Nephron progenitor cell (in vitro differentiated cells): Measurements from ENCODE around the gene ALOXE3.

ENCODE experiments used
- DNase-seq: peaks from one replicate; pipeline ENCODE4 v3.0.0; 2021
- H3K27ac Mint-ChIP-seq: 2 replicates; pipeline ENCODE4 v1.8.0; 2021; ENCODE audit warnings: mild to moderate bottlenecking, moderate library complexity, mixed read lengths
- H3K27me3 Mint-ChIP-seq: 2 replicates; pipeline ENCODE4 v1.8.0; 2021; ENCODE audit warnings: mild to moderate bottlenecking, low read depth, mixed read lengths; ENCODE audit not compliant: poor library complexity
- H3K36me3 Mint-ChIP-seq: 2 replicates; pipeline ENCODE4 v1.8.0; 2021; ENCODE audit warnings: low read depth, mixed read lengths
- H3K4me1 Mint-ChIP-seq: 2 replicates; pipeline ENCODE4 v1.8.0; 2021; ENCODE audit warnings: mixed read lengths
- H3K4me3 Mint-ChIP-seq: 2 replicates; pipeline ENCODE4 v1.8.0; 2021; ENCODE audit warnings: mild to moderate bottlenecking, moderate library complexity, mixed read lengths
- H3K9me3 Mint-ChIP-seq: 2 replicates; pipeline ENCODE4 v1.8.0; 2021; ENCODE audit warnings: mild to moderate bottlenecking, moderate library complexity, mixed read lengths
- CTCF ChIP-seq: fragments of 200-600 bp; sonication (generic); IDR thresholded peaks from 2 replicates; pipeline ENCODE4 v1.5.0; 2021; ENCODE audit warnings: antibody characterized with exemption

Gene ALOXE3

DNA sequence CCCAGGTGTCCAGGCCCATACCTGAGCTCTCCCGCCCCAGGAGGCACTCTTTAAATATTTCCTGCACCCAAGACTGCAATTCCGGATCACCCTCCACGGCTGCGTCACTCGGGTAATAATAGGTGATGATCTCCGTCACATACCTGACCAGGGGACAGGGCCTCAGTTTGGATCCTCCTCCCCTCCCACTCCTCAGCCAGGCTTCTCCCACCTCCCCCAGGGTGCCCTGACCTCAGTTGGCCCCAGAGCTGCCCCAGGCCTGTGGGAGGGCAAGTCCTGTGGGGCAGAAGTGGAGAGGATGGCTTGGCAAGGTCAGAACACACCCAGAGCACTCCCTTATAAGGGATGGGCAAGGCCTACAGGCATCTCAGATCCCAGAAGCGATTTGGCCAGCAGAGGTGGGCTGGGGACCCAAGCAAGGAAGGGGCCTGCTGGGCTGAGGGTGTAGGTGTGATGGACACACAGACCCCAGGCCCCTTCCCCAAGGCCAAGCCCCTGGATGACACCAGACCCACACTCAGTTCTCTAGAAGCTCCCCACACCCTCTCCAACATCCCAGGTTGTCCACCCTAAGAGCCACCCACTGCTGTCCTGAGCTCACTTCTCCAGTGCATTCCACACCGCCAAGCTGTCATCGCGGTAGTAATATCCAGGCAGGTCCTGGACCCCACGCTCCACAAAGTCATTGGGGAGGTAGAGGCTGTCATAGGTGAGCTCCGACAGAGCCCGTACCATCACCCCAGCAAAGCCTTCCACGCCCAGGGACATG is 42.6 kb downstream of the ALOXE3 start:
- H3K4me1 Mint-ChIP-seq: peaks cover 28% of the 10 kb centered on the region
- H3K4me3 Mint-ChIP-seq: no peak overlapping the region
- no peak for TF ChIP-seq CTCF
- H3K27me3 Mint-ChIP-seq: peaks cover 100% of the 10 kb centered on the region
- H3K9me3 Mint-ChIP-seq: peaks cover 3% of the 10 kb centered on the region
- DNase-seq: no peak
- no peak overlapping the region for H3K27ac Mint-ChIP-seq
- no peaks in the 10 kb centered on the region for H3K36me3 Mint-ChIP-seq

GRCh38 chr17:8075081-8075480 is 43.2 kb downstream of the ALOXE3 start:
- Mint-ChIP-seq H3K4me1 (peaks cover 28% of the 10 kb centered on the region), H3K4me3 (no peak overlapping the region), H3K27ac (no peak overlapping the region), H3K36me3 (no peaks in the 10 kb centered on the region), H3K27me3 (peaks cover 100% of the 10 kb centered on the region), H3K9me3 (peaks cover 3% of the 10 kb centered on the region)
- no peak for TF ChIP-seq CTCF
- no peak for DNase-seq

DNA sequence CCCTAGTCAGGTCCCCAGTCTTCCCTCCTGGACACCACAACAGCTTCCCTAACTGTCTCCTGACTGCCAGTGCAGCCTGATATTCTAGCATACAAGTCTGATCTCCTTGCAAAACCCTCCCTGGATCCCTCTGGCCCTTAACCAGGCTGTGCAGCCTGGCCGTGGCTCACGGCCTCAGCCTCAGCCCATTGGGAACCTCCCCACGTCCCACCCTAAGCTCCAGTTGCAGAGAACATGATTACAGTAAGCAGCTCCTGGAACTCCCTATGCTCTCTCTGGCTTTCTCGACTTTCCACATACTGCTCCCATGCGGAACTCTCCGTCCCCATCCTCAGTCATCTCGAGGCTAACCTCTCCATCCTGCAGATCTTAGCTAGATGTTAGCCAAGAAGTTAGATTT is 43.8 kb downstream of the ALOXE3 start:
- Mint-ChIP-seq H3K9me3 (peaks cover 3% of the 10 kb centered on the region), H3K4me3 (peak overlapping the region; percentile 78), H3K36me3 (no peaks in the 10 kb centered on the region), H3K27me3 (peaks cover 100% of the 10 kb centered on the region), H3K4me1 (peaks cover 28% of the 10 kb centered on the region), H3K27ac (no peak overlapping the region)
- DNase-seq: no peak
- no peak for TF ChIP-seq CTCF

DNA sequence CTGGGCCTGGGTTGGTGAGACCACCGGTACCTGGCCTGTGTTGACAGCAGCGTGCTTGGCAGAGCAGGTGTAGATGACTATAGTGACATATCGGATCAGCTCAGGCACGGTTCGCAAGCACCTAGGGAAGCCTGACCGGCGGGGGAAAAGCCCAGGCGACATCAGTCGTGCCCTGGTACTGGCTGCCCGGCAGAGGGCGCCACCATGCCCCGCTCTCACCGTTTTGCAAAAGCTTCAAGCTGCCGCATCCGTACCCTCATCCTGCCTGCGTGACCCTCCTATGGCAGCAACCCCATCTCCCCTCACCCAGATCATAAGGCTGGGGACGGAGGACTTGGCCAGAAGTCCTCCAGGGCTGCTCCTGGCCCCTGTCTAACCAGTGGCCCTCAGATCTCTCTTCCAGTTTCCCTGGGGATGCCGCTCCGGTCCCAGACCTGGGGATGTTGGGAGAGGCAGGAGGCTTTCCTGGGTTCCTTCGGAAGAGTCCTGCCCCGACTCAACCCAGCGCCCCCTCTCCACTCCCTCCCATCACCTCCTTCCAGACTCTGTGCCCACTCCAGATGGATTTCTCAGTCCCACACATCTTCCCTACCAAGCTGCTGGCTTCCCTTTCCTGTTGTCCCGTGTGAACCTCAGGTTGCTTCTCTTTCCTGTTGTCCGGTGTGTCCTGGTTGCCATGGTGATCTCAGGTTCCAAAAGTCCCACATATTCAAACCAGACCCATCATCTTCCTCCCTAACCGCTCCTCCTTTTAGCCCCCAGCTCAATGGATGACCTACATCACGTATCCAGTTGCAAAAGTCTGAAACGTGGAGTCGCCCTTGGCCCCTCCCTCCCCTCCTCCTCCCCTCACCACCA is 44.5 kb downstream of the ALOXE3 start:
- peaks cover 28% of the 10 kb centered on the region for H3K4me1 Mint-ChIP-seq
- TF ChIP-seq CTCF: peak; percentile 84
- no peaks in the 10 kb centered on the region for H3K36me3 Mint-ChIP-seq
- peaks cover 100% of the 10 kb centered on the region for H3K27me3 Mint-ChIP-seq
- H3K4me3 Mint-ChIP-seq: peak overlapping the region; percentile 78
- DNase-seq: peak; percentile 89
- H3K27ac Mint-ChIP-seq: no peak overlapping the region
- peaks cover 3% of the 10 kb centered on the region for H3K9me3 Mint-ChIP-seq

- Mint-ChIP-seq H3K27ac (no peak overlapping the region), H3K9me3 (peaks cover 3% of the 10 kb centered on the region)
Measured at GRCh38 chr17:8072729-8073461, 45.4 kb downstream of the ALOXE3 start.

More at GRCh38 chr17:8072729-8073461, 45.4 kb downstream of the ALOXE3 start:
- TF ChIP-seq CTCF: no peak
- Mint-ChIP-seq H3K4me3 (peak overlapping the region; percentile 78), H3K4me1 (peaks cover 28% of the 10 kb centered on the region), H3K27me3 (peaks cover 100% of the 10 kb centered on the region), H3K36me3 (no peaks in the 10 kb centered on the region)
- DNase-seq: peak; percentile 33
